ENCODE data around the gene GNGT2.

GRCh38 chr17:49241692-49242397 is 31.5 kb upstream of the GNGT2 start:
- no peak for TF ChIP-seq CTCF (conservative IDR thresholded peaks at IDR 0.05; ENCODE audit: low read length)
- no peak for TF ChIP-seq EZH2phosphoT487 (IDR thresholded peaks at IDR 0.05; ENCODE audit: borderline replicate concordance)

All from Loucy (cell line).